Psoas muscle (tissue), 8 donors: ENCODE results near the gene ALDH6A1. TPM values are rescaled to one million over a fixed set of nuclear protein-coding genes. Genes with fewer than 3 reads are reported as not detected.

Experiments used
- ATAC-seq, 4 donors: fragments of 200-7000 bp; cut with Tn5 transposase; one replicate each; pipeline ENCODE4 v1.9.1; 2020; ENCODE audit warnings: moderate library complexity in 3 of 4, mild to moderate bottlenecking in 2 of 4
- DNase-seq, 2 donors: peaks; one replicate each; pipeline ENCODE4 v3.0.0-alpha.2; 2020
- H3K27ac ChIP-seq: fragments of 200-600 bp; one replicate; pipeline ENCODE4 v1.8.0; 2022
- H3K27me3 ChIP-seq, 3 donors: fragments of 200-600 bp in 1 of 3; one replicate each; pipeline versions ENCODE4 v1.6.1 to v1.8.0; 2013 to 2022; ENCODE audit warnings: low read length in 2 of 3, mild to moderate bottlenecking in 2 of 3, moderate library complexity in 1 of 3; ENCODE audit not compliant: insufficient read depth in 3 of 3
- H3K36me3 ChIP-seq, 2 donors: fragments of 200-600 bp in 1 of 2; one replicate each; pipeline versions ENCODE4 v1.6.1 to v1.8.0; 2013 to 2022; ENCODE audit warnings: low read depth in 1 of 2, mild to moderate bottlenecking in 1 of 2, moderate library complexity in 1 of 2; ENCODE audit not compliant: insufficient read depth in 1 of 2
- H3K4me1 ChIP-seq: fragments of 200-600 bp; one replicate; pipeline ENCODE4 v1.8.0; 2022
- H3K4me3 ChIP-seq: fragments of 200-600 bp; one replicate; pipeline ENCODE4 v1.8.0; 2022; ENCODE audit warnings: mild to moderate bottlenecking
- H3K9me3 ChIP-seq: fragments of 200-600 bp; one replicate; pipeline ENCODE4 v1.8.0; 2022
- WGBS, 3 donors: extraction: QIAGEN DNeasy Blood & Tissue Kit; methylation state at CpG; one replicate each; pipeline versions ENCODE4 v1.1.6 to v1.1.7; 2013; 5-methylcytosine and 5-hydroxymethylcytosine counted together
- intact Hi-C, 2 donors: fragments of 100-400 bp; cut with DNase I; formaldehyde crosslinking; loops; one replicate each; pipeline versions ENCODE4 v1.11.0 to v1.14.2; 2022
- polyA plus RNA-seq, 3 donors: library from polyadenylated mRNA; stranded (reverse); fragments of 200-250 nt; gene quantifications; one replicate each; pipeline ENCODE4 v1.2.3, GENCODE V29; 2013
- total RNA-seq, 4 donors: library from RNA; stranded (reverse); fragmentation: NEBNext Ultra II Directional in 2 of 4; extraction: Animal tissue kit (Norgen Biotek cat#: 25700) in 2 of 4; gene quantifications; one replicate each; pipeline versions ENCODE4 v1.2.1 to v1.2.4, GENCODE V29; 2021 to 2023
- TF ChIP-seq, protein P1 (sequence below): fragments of 200-600 bp; IDR thresholded peaks from one replicate; pipeline ENCODE4 v1.8.0; 2022; ENCODE audit warnings: antibody characterized with exemption
- donor health status: healthy with polysubstance abuse.
- donor health status: DM: no; HTN: no; CAD: no; lungs with moderate emphysema.
- donor health status: Bipolar disorder and iron deficiency.
- donor health status: healthy.
- donor health status: DM: yes; HTN: yes; CAD: no.
- donor health status: DM: no; HTN: no; CAD: no.
- donor health status: DM: no; HTN: no; CAD: no.
- donor health status: DM: yes; HTN: yes; CAD: no.

The ALDH6A1 gene
- total and polyA plus RNA-seq, 7 donors, result 7.3 to 60.5 (median 22.3) TPM

DNA sequence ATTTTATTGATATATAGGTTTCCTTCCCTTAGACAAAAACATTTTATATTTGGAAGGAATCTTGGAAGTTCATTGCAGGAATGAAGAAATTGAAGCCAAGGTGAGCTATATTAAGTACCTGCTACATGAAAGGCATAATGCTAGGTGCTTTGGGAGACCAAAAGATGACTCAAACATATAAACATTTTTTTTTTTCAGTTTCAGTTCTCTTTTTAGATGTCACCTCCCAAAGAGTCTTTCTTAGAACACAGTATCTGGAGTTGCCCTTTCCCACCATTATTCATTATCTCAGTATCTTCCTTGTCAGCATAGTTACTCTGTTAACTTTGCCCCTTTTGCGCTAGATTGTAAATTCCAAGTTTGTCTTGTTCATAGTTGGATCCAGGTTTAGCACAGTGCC is 1.6 kb upstream of the ALDH6A1 start:
- no peaks in the 10 kb centered on the region for H3K9me3 ChIP-seq
- ATAC-seq, result no peak
- H3K27me3 ChIP-seq, result no peaks in the 10 kb centered on the region
- WGBS, 3 donors, result 94 to 100% (median 97%) methylated on average over 1 of the region's 1 CpG
- peak overlapping the region; percentile 87 for H3K4me3 ChIP-seq
- H3K36me3 ChIP-seq, result peaks cover 0 to 7% of the 10 kb centered on the region in 2 donors
- peak overlapping the region; percentile 83 for H3K27ac ChIP-seq
- intact Hi-C loops, result no loop called here
- peaks cover 24% of the 10 kb centered on the region for H3K4me1 ChIP-seq
- DNase-seq, result no peak
- TF ChIP-seq, protein P1, sequence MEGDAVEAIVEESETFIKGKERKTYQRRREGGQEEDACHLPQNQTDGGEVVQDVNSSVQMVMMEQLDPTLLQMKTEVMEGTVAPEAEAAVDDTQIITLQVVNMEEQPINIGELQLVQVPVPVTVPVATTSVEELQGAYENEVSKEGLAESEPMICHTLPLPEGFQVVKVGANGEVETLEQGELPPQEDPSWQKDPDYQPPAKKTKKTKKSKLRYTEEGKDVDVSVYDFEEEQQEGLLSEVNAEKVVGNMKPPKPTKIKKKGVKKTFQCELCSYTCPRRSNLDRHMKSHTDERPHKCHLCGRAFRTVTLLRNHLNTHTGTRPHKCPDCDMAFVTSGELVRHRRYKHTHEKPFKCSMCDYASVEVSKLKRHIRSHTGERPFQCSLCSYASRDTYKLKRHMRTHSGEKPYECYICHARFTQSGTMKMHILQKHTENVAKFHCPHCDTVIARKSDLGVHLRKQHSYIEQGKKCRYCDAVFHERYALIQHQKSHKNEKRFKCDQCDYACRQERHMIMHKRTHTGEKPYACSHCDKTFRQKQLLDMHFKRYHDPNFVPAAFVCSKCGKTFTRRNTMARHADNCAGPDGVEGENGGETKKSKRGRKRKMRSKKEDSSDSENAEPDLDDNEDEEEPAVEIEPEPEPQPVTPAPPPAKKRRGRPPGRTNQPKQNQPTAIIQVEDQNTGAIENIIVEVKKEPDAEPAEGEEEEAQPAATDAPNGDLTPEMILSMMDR, result no peak

DNA sequence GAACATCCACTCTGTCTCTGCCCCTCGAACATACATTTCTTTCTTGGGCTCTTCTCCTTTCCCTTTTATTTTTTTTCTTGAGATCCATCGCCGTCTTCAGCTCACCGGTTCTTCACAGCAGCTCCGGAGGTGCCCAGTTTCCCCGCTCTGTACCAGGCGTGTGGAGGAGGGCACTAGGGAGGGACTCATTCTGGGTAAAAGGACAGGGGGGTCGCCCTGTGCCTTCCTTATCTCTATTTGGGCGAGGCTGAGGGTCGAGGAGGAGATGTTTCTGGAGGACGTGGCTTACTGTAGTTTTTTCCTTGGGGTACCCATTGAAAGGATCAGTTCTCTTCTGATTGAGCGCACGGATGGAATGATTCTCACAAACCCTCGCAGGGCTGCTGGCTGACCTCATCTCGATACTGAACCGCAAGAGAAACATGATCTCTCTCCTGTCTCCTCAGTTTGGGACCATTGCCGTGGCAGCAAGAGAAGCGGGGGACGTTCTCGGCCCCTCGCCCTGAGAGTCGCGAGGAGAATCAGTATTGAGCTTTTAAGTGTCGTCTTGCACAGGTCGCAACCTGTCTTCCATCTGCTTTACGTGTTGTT is 889 bp upstream of the ALDH6A1 start:
- WGBS, 3 donors, result 0 to 1% (median 0%) methylated on average over 26 of the region's 26 CpGs
- intact Hi-C loops, result no loop called here
- peak overlapping the region; percentile 83 for H3K27ac ChIP-seq
- H3K27me3 ChIP-seq, result no peaks in the 10 kb centered on the region
- H3K36me3 ChIP-seq, result peaks cover 0 to under 1% of the 10 kb centered on the region in 2 donors
- DNase-seq (peak in 1 of 2 donors; percentile 17), ATAC-seq (peak in 2 of 4 donors; percentile 2 to 20)
- no peaks in the 10 kb centered on the region for H3K9me3 ChIP-seq
- TF ChIP-seq, protein P1, result no peak
- peak overlapping the region; percentile 87 for H3K4me3 ChIP-seq
- peaks cover 24% of the 10 kb centered on the region for H3K4me1 ChIP-seq

DNA sequence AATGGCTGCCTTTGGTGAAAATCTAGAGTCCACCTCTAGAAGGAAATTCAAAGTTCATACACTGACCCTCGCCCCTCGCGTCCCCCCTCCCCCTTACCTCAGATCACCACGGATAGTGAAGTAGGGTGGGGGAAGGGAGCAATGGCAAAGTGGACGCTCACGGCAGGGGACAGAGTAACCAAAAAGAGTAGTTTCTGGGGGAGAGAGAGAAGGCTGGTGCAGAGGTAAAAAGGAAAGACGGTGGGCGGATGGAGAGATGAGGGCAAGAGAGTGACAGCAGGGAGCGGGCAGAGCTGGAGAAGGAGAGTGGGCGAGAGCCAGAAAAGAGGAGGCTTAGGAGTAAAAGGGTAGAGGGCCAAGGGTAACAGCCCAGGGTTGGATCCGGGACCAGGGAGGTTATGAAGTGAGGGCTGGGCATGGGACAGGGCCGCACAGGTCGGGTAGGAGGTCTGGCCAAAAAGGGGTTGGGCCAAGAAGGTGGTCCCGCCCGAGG is 423 bp downstream of the ALDH6A1 start:
- H3K9me3 ChIP-seq, result no peaks in the 10 kb centered on the region
- H3K27ac ChIP-seq, result peak overlapping the region; percentile 83
- TF ChIP-seq, protein P1, result no peak
- H3K4me3 ChIP-seq, result peak overlapping the region; percentile 87
- peak; percentile 15 to 43 (median 15) for ATAC-seq
- no peaks in the 10 kb centered on the region for H3K36me3 ChIP-seq
- H3K27me3 ChIP-seq, result no peaks in the 10 kb centered on the region
- DNase-seq, result no peak
- WGBS, 3 donors, result 1 to 2% (median 1%) methylated on average over 12 to 15 of the region's 15 CpGs
- intact Hi-C loops, result no loop called here
- H3K4me1 ChIP-seq, result peaks cover 24% of the 10 kb centered on the region

DNA sequence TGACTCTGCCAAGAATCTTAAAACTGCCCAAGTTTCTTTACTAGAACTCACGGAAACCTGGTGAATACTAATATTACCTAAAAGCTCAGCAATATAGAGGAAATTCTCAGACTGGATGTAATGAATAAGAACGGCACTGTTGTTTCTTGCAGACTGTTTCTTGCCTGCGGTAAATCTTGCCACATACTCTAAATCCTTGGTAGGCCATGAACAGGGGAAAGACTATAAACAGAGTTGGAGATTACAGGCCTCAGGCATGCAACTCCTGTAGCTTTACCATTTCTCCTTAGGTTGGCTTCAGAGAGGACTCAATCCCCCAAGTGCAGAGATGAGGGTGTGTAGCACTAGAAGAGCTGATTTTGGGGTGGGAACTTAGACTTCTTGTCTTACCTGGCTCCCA is 1.1 kb downstream of the ALDH6A1 start:
- H3K9me3 ChIP-seq, result no peaks in the 10 kb centered on the region
- peak overlapping the region; percentile 87 for H3K4me3 ChIP-seq
- no peaks in the 10 kb centered on the region for H3K36me3 ChIP-seq
- peaks cover 24% of the 10 kb centered on the region for H3K4me1 ChIP-seq
- 78 to 81% (median 80%) methylated on average over 3 of the region's 3 CpGs for WGBS, 3 donors
- ATAC-seq (no peak), DNase-seq (no peak)
- peak overlapping the region; percentile 83 for H3K27ac ChIP-seq
- H3K27me3 ChIP-seq, result no peaks in the 10 kb centered on the region
- intact Hi-C loops, result no loop called here
- TF ChIP-seq, protein P1, result no peak

DNA sequence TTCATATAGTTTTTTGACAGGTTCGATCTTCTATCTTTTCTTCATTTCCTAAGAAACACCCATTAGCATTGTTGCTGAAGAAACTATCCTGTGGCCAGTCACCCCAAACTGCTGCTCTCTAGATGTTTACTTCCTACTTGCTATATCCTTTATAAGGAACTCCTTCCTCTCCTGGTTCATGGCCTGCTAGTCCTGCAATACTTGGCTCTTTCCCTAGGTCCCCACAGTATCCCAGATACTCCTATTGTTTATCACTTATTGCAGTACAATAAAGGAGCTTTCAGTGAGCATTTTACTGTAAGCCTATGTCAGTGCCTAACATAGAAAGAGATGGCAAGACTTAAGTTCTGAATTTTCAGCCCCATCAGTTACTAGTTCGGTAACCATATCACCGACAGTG is 2.8 kb downstream of the ALDH6A1 start:
- H3K36me3 ChIP-seq, result no peaks in the 10 kb centered on the region
- ATAC-seq (no peak), DNase-seq (no peak)
- peaks cover 19% of the 10 kb centered on the region for H3K4me1 ChIP-seq
- no peak overlapping the region for H3K4me3 ChIP-seq
- TF ChIP-seq, protein P1, result no peak
- no peak overlapping the region for H3K27ac ChIP-seq
- intact Hi-C loops, result no loop called here
- H3K9me3 ChIP-seq, result no peaks in the 10 kb centered on the region
- 86 to 96% (median 91%) methylated on average over 3 of the region's 3 CpGs for WGBS, 3 donors
- no peaks in the 10 kb centered on the region for H3K27me3 ChIP-seq
